GM19238 (cell line): ENCODE data around the gene SKIC2.
A peak's percentile ranks its signal among the peaks of the same experiment; 100 is the strongest.
"Not testable (repeated sequence)": the region's sequence is repeated elsewhere in the genome, so short reads cannot be mapped to it uniquely, and the experiment has no call there.

ENCODE experiments used
- DNase-seq: peaks from one replicate; pipeline ENCODE4 v3.0.0; 2011; ENCODE audit warnings: low spot score; ENCODE audit not compliant: insufficient read length

The SKIC2 gene

GRCh38 chr6:31968791-31969711 is 10.1 kb downstream of the SKIC2 start:
- no peak for DNase-seq

- no peak for DNase-seq
Measured at GRCh38 chr6:31969712-31970603, 11.0 kb downstream of the SKIC2 start.

GRCh38 chr6:31970604-31971271 is 11.8 kb downstream of the SKIC2 start:
- no peak for DNase-seq

- DNase-seq: no peak
Measured at GRCh38 chr6:31971279-31971992, 12.5 kb downstream of the SKIC2 start.

- DNase-seq: peak; percentile 99
Measured at GRCh38 chr6:31971993-31972708, 13.2 kb downstream of the SKIC2 start, which contains the start of gene DXO. DXO (minus strand) TSS chr6:31972138; CDS start chr6:31971675, 463 bp downstream.

- DNase-seq: no peak
Measured at GRCh38 chr6:31972709-31973350, 13.9 kb downstream of the SKIC2 start.

GRCh38 chr6:31976065-31976464 is 17.1 kb downstream of the SKIC2 start:
- DNase-seq: not testable (repeated sequence)

- DNase-seq: no peak
Measured at GRCh38 chr6:31977816-31978431, 18.9 kb downstream of the SKIC2 start.

- no peak for DNase-seq
Measured at GRCh38 chr6:31978831-31979230, 19.9 kb downstream of the SKIC2 start.

- no peak for DNase-seq
Measured at GRCh38 chr6:31979238-31979898, 20.4 kb downstream of the SKIC2 start.

- not testable (repeated sequence) for DNase-seq
Measured at GRCh38 chr6:31980195-31980876, 21.4 kb downstream of the SKIC2 start.

- DNase-seq: not testable (repeated sequence)
Measured at GRCh38 chr6:31980998-31981397, 22.0 kb downstream of the SKIC2 start.

- DNase-seq: not testable (repeated sequence)
Measured at GRCh38 chr6:31981744-31982143, 22.8 kb downstream of the SKIC2 start, which contains the start of gene C4A. C4A (plus strand) TSS chr6:31982057; CDS start chr6:31982108, 51 bp downstream.

GRCh38 chr6:31989363-31989762 is 30.4 kb downstream of the SKIC2 start:
- DNase-seq: not testable (repeated sequence)

GRCh38 chr6:31994421-31994820 is 35.4 kb downstream of the SKIC2 start:
- not testable (repeated sequence) for DNase-seq

- DNase-seq: not testable (repeated sequence)
Measured at GRCh38 chr6:31996385-31996784, 37.4 kb downstream of the SKIC2 start.

- not testable (repeated sequence) for DNase-seq
Measured at GRCh38 chr6:32002546-32003268, 43.7 kb downstream of the SKIC2 start.
